ENCODE results near the gene NEDD4L. TPM values are rescaled to one million over a fixed set of nuclear protein-coding genes. Genes with fewer than 3 reads are reported as not detected.

NEDD4L gene
- total RNA-seq, 1 donor from 2014 or later: 41.4 TPM

GRCh38 chr18:58337686-58338085, 293.7 kb downstream of the NEDD4L start:
- Mint-ChIP-seq H3K36me3 (ENCODE audit: low read depth) (no peaks in the 10 kb centered on the region), H3K27me3 (ENCODE audit: low read depth) (no peaks in the 10 kb centered on the region), H3K4me3 (no peak overlapping the region), H3K27ac (ENCODE audit: unreplicated experiment) (peak overlapping the region; percentile 40), H3K4me1 (peaks cover 60% of the 10 kb centered on the region), H3K9me3 (no peaks in the 10 kb centered on the region)
- TF ChIP-seq CTCF (conservative IDR thresholded peaks at IDR 0.05): no peak
- no peak for DNase-seq (ENCODE audit: low read depth, low spot score)

- DNase-seq (ENCODE audit: low read depth, low spot score): no peak
- H3K4me3 Mint-ChIP-seq: no peak overlapping the region
- peak overlapping the region; percentile 45 for H3K27ac Mint-ChIP-seq (ENCODE audit: unreplicated experiment)
- no peaks in the 10 kb centered on the region for H3K27me3 Mint-ChIP-seq (ENCODE audit: low read depth)
- TF ChIP-seq CTCF (conservative IDR thresholded peaks at IDR 0.05): no peak
- no peaks in the 10 kb centered on the region for H3K36me3 Mint-ChIP-seq (ENCODE audit: low read depth)
- peaks cover 60% of the 10 kb centered on the region for H3K4me1 Mint-ChIP-seq
- no peaks in the 10 kb centered on the region for H3K9me3 Mint-ChIP-seq
Measured at GRCh38 chr18:58338141-58338540, 294.1 kb downstream of the NEDD4L start.

GRCh38 chr18:58338961-58339592, 295.1 kb downstream of the NEDD4L start:
- Mint-ChIP-seq H3K27ac (ENCODE audit: unreplicated experiment) (peak overlapping the region; percentile 97), H3K9me3 (no peaks in the 10 kb centered on the region), H3K4me3 (peak overlapping the region; percentile 82), H3K36me3 (ENCODE audit: low read depth) (no peaks in the 10 kb centered on the region), H3K4me1 (peaks cover 53% of the 10 kb centered on the region), H3K27me3 (ENCODE audit: low read depth) (no peaks in the 10 kb centered on the region)
- DNase-seq (ENCODE audit: low read depth, low spot score): peak; percentile 38
- TF ChIP-seq CTCF (conservative IDR thresholded peaks at IDR 0.05): no peak

GRCh38 chr18:58339890-58340289, 295.9 kb downstream of the NEDD4L start:
- H3K36me3 Mint-ChIP-seq (ENCODE audit: low read depth): no peaks in the 10 kb centered on the region
- H3K4me1 Mint-ChIP-seq: peaks cover 53% of the 10 kb centered on the region
- no peaks in the 10 kb centered on the region for H3K9me3 Mint-ChIP-seq
- no peak for DNase-seq (ENCODE audit: low read depth, low spot score)
- TF ChIP-seq CTCF (conservative IDR thresholded peaks at IDR 0.05): no peak
- H3K27me3 Mint-ChIP-seq (ENCODE audit: low read depth): no peaks in the 10 kb centered on the region
- H3K27ac Mint-ChIP-seq (ENCODE audit: unreplicated experiment): peak overlapping the region; percentile 97
- no peak overlapping the region for H3K4me3 Mint-ChIP-seq

- Mint-ChIP-seq H3K4me3 (no peak overlapping the region), H3K27ac (ENCODE audit: unreplicated experiment) (peak overlapping the region; percentile 54), H3K36me3 (ENCODE audit: low read depth) (no peaks in the 10 kb centered on the region), H3K9me3 (no peaks in the 10 kb centered on the region), H3K27me3 (ENCODE audit: low read depth) (no peaks in the 10 kb centered on the region), H3K4me1 (peaks cover 43% of the 10 kb centered on the region)
- DNase-seq (ENCODE audit: low read depth, low spot score): no peak
- no peak for TF ChIP-seq CTCF (conservative IDR thresholded peaks at IDR 0.05)
Measured at GRCh38 chr18:58341916-58342315, 297.9 kb downstream of the NEDD4L start.
